Raji (cell line): ENCODE data around the gene DCP2.

Experiments used
- POLR2A ChIP-seq: IDR thresholded peaks from 2 replicates; pipeline ENCODE4 v1.6.1; 2011; ENCODE audit warnings: low read depth, low read length, control low read depth; ENCODE audit not compliant: insufficient read depth

Gene DCP2

DNA sequence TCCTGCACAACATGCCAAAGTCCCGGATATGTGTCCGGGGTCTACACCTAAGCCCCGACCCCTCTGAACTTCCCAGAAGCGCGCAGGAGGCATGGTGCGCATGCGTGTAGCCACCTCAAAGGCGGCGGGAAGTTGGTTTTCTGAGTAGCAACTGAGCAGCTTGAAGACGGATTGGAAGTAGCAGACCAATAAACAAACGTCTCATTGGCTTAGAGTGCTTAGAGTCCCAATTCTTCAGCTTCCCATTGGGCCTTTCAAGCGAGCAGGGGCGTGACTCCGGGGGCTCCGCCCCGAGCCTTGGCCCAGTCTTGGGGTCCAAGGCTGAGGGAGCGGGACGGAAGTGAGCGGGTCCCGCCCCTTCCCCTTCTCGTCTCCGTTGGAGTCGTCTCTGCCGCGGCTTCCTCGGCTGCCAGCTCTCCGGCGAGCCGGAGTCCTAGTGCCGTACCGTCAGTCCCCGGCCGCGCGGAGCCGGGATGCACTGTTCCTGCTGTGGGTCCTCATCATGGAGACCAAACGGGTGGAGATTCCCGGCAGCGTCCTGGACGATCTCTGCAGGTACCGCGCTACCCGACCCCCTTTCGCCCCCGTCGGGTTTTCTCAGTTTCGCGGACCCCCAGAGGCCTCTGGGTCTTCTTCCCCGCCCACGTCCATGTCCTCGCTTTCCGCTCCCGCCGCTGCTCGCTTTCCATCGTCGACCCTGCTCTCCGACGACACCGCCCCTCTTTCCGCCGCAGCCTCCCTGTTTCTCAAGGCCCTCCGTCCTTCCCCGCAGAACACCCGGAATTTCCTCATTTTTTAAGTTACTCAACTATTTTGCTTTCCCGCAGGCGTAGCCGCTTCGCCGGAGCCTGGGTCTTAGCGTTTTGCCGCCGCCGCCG lies at the start of gene DCP2:
Gene DCP2, plus strand, starts transcription at position 367 of the 878 bp plus-strand sequence. Its CDS starts 136 bp downstream, at position 503.
- TF ChIP-seq POLR2A: peak; percentile 93

DNA sequence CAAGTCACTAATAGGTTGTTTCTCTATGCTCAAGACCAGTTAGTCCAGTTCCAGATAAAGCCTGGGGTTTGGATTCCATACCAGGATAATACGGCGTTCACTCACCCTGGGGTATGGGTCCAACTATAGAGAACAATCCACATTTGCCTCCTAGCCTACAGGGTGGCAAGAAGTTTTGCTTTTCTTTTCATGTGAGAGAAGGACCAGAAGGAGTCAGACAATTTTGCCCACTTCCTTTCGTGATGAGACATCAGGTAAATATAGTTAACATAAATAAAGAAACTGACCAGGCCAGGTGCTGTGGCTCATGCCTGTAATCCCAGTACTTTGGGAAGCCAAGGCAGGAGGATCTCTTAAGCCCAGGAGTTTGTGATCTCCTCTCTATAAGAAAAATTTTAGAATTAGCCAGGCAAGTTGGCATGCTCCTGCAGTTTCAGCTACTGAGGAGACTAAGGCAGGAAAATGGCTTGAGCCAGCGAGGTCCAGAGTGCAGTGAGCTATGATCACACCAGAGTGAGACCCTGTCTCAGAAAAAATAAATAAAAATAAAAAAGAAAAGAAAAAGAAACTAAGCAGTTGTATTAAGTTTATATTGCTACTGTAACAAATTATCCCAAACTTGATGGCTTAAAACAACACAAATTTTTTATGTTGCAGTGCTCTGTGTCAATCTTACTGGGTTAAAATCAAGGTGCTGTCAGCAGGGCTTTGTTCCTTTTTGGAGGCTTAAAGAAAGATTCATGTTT lies 47.1 kb upstream of the DCP2 start:
- TF ChIP-seq POLR2A: no peak

DNA sequence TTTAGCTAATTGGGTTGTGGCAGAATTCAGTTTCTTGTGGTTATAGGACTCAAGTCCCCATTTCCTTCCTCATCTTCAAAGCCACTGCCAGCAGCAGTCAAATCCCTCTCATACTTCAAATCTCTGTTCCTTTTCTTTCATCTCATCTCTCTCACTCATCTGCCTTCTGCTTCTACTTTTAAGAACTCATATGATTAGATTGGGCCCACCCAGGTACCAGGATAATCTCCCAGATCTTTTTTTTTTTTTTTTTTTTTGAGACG lies 46.6 kb upstream of the DCP2 start:
- TF ChIP-seq POLR2A: no peak

DNA sequence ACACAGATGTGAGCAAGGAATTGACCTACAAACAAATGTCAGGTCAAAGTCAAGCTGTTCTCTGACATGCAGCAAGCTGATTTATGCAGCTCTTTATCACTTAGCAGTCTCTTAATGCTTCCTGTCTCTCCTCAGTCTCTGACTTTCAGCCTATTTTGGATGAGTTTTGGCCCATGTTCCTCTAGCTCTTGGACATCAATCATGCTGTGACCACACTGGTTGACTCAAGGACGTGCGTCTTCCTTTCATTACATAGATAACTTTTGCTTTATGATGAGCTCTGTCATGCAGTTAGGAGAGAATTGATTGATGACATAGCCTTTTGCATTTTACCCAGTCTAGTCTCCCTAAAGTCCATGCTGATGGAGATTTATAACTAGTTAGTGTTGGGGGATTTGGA lies 45.1 kb upstream of the DCP2 start:
- TF ChIP-seq POLR2A: no peak

DNA sequence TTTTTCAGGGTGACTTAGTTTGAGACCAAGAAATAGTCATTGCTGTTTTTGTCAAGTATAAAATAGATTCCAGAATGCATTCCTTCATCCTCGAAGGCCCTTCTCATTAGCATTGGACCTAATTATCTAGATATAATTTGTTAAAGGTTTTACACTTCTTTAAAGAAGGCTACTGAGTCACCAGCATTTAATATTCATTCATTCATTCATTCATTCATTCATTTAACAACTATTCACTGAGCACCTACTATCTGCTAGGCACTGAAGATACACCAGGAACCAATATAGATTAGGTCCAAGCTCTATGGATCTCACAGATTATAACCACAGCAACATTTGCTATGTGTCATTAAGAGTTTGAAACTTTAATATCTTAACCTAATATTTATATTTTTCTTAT lies 43.5 kb upstream of the DCP2 start:
- TF ChIP-seq POLR2A: no peak

DNA sequence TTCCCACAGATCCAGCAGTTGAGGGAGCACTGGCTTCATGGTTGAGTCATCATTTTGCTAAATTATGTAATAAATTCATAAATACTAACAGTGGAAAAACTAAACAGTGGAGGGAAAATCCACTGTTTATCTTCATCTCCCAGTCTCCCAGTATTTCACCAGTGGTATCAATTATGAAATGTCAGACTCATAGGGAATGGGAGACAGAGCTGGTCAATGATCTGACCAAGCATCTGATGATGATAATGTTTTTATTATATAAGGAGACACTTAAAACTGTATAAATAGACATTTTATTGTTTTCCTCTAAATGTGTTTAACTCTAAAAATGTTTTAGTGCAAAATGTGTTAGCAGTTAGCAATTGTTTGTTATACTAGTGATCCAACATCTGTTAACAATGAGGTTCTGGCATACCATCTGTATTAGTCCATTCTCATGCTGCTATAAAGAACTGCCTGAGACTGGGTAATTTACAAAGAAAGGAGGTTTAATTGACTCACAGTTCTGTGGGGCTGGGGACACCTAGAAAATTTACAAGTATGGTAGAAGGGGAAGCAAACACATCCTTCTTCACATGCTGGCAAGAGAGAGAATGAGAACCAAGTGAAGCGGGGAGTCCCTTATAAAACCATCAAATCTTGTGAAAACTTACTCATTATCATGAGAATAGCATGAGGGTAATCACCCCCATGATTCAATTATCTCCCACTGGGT lies 42.8 kb upstream of the DCP2 start:
- no peak for TF ChIP-seq POLR2A

DNA sequence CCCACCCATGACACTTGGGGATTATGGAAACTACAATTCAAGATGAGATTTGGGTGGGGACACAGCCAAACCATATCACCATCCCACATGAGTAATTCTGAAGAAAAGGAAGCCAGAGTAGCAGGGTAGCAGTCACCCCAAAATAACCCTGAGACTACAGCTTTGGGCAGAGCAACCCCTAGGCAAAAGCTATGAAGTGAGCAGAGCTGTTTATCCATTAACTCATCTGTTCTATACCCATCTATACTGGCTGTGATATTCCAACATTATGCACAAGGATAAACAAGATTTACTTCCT lies 42.3 kb upstream of the DCP2 start:
- no peak for TF ChIP-seq POLR2A

DNA sequence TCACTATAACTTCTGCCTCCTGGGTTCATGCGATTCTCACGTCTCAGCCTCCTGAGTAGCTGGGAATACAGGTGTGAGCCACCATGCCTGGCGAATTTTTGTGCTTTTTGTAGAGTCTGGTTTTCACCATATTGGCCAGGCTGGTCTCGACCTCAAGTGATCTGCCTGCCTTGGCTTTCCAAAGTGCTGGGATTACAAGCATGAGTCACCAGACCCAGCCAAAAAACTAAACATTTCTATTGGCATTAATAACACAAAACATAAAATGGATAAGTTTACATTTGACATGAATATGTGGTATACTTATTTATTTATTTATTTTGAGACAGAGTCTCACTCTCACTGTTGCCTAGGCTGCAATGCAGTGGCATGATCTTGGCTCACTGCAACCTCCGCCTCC lies 40.9 kb upstream of the DCP2 start:
- TF ChIP-seq POLR2A: no peak

DNA sequence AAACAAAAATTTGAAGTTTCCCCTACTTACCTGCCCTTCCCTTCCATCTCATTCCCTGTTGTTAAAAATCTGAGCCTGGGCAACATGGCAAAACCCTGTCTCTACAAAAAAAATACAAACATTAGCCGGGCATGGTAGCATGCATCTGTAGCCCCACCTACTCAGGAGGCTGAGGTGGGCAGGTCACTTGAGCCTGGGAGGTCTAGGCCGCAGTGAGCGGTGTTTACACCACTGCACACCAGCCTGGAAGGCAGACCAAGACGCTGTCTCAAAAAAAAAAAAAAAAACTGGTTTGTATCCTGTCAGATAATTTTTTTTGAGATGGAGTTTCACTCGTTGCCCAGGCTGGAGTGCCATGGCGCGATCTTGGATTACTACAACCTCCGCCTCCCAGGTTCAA lies 38.3 kb upstream of the DCP2 start:
- no peak for TF ChIP-seq POLR2A

DNA sequence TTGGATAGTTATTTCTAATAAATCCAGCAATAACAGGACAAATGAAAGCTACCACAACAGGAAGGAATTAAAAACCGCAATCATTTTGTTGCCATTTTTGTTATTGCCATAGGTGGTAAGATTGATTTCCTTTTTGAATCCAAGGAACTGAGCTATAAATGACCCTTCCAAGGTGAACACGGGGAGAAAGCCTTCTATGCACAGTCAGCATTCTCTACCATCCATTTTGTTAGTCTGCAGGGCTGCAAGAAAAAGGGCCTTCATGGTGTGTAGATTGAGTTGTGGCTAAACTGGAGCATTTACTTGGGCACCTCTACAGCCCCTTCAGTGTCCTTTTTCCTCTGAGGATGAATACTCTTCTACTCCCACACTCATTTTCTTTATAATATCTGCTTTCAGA lies 35.9 kb upstream of the DCP2 start:
- no peak for TF ChIP-seq POLR2A

DNA sequence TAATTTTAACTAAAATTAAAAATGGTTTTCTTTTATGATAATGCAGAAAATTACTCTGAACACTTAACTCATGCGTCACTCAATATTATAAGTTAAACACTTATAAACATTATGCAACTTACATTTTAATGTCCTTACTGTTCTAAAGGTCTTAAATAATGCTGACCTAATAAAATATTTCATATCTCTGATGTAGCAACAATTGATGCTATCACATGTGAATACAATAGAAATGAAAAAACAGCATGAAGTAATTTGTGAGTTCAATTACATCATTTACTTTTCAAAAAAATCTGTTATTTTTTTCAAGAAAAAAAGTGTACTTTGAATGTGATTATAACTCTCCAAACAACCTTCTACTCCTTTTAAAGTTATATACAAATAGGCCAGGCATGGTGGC lies 28.1 kb upstream of the DCP2 start:
- no peak for TF ChIP-seq POLR2A

DNA sequence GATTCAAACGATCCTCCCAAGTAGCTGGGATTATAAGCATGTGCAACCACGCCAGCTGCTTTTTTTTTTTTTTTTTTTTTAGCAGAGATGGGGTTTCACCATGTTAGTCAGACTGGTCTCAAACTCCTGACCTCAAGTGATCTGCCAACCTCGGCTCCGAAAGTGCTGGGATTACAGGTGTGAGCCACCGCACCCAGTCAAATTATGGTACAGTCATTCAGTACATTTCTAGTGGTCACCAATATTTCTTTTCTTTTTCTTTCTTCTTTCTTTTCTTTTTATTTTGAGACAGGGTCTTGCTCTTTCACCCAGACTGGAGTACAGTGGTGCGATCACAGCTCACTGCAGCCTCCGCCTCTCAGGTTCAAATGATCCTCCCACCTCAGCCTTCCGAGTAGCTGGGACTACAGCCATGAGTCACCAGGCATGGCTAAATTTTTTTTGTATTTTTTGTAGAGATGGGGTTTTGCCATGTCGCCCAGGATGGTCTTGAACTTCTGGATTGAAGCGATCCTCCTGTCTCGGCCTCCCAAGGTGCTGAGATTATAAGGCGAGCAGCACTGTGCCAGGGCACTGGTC lies 25.4 kb upstream of the DCP2 start:
- TF ChIP-seq POLR2A: no peak

DNA sequence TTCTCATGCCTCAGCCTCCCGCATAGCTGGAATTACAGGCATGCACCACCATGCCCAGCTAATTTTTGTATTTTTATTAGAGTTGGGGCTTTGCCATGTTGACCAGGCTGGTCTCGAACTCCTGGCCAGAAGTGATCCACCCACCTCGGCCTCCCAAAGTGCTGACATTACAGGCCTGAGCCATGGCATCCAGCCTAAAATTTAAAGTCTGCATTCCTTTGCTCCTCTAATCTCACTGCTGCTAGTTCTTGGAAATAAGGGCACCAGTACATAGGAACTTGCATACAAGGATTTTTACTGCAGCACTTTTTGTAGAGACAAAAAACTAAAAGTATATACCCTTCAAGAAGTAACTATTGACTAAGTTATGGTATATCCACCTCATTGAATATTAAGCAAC lies 20.0 kb upstream of the DCP2 start:
- TF ChIP-seq POLR2A: no peak

DNA sequence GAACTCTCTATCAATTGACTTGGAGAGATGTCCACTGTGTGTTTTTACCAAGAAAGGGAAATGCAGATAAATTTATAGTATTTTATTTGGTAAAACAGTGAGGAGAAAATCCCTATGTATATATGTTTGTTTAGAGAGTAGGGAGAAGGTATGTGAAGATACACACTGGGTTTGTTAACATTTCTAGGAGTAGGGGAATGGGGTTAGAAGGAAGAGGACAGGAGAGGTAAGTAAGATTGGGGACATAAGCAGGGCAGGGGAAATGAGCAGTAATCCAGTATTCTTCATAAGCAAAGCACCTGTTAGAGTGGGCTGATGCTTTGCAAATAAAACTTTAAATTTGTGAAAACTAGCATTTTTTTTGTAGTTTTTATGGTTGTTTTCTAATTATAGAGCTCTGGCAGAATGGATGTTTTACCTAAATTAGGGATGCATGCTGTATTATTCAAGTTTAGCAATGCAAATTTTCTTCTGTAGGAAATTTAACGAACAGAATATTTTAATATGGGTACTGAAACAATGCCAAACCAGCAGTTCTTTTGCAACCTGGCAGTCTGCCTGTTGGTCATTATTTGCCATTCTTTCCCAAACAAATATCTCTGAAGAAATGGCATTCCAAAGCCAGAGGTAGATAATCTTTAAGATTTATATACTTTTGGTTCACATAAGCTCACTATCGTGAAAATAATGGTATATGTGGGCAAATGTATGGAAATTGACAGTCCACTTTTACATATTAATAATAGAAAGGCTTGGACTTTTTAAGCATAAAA lies 19.4 kb upstream of the DCP2 start:
- TF ChIP-seq POLR2A: no peak
